HEK293T (cell line): ENCODE results near the gene TMC4.

ENCODE experiments used
- ARNT ChIP-seq: fragments of 450-650 bp; IDR thresholded peaks from 2 replicates; pipeline ENCODE4 v1.6.1; 2017; ENCODE audit warnings: mild to moderate bottlenecking
- ELF4 ChIP-seq: fragments of 450-650 bp; IDR thresholded peaks from 2 replicates; pipeline ENCODE4 v1.6.1; 2017; ENCODE audit warnings: antibody characterized with exemption
- FOXA1 ChIP-seq: fragments of 450-650 bp; IDR thresholded peaks from 2 replicates; pipeline ENCODE4 v1.6.1; 2016; ENCODE audit warnings: mild to moderate bottlenecking
- FOXM1 ChIP-seq: fragments of 450-650 bp; IDR thresholded peaks from 2 replicates; pipeline ENCODE4 v1.6.1; 2017; ENCODE audit warnings: mild to moderate bottlenecking, borderline replicate concordance
- HDGF ChIP-seq: fragments of 450-650 bp; IDR thresholded peaks from 2 replicates; pipeline ENCODE4 v1.6.1; 2017; ENCODE audit warnings: antibody characterized with exemption, borderline replicate concordance
- LEF1 ChIP-seq: fragments of 450-650 bp; IDR thresholded peaks from 2 replicates; pipeline ENCODE4 v1.6.1; 2017; ENCODE audit warnings: mild to moderate bottlenecking, borderline replicate concordance
- NFRKB ChIP-seq: fragments of 450-650 bp; IDR thresholded peaks from 2 replicates; pipeline ENCODE4 v1.6.1; 2016; ENCODE audit warnings: mild to moderate bottlenecking, moderate library complexity
- ZNF384 ChIP-seq: fragments of 450-650 bp; IDR thresholded peaks from 2 replicates; pipeline ENCODE4 v1.6.1; 2016

GRCh38 chr19:54191011-54191810 is 18.3 kb upstream of the TMC4 start, which contains the start of gene TSEN34:
- TF ChIP-seq ELF4 = no peak
- no peak for TF ChIP-seq ARNT
- TF ChIP-seq LEF1 = no peak
- no peak for TF ChIP-seq NFRKB
- TF ChIP-seq FOXM1 = no peak
- TF ChIP-seq FOXA1 = no peak
- no peak for TF ChIP-seq ZNF384
- no peak for TF ChIP-seq HDGF
